D341Med (cell line): ENCODE measurements around the gene ARSA.
A peak's percentile ranks its signal among the peaks of the same experiment; 100 is the strongest.

Experiments used
- DNase-seq: peaks from one replicate; pipeline ENCODE4 v3.0.0; 2012; ENCODE audit warnings: low spot score

Gene ARSA

GRCh38 chr22:50604256-50605001 is 23.5 kb downstream of the ARSA start:
- peak; percentile 28 for DNase-seq

- DNase-seq = peak; percentile 25
These were observed 24.3 kb downstream of the ARSA start for GRCh38 chr22:50603511-50604255.

- no peak for DNase-seq
These were observed 25.6 kb downstream of the ARSA start for GRCh38 chr22:50602338-50602700.

GRCh38 chr22:50601669-50602337 is 26.1 kb downstream of the ARSA start:
- DNase-seq = peak; percentile 51

- DNase-seq = peak; percentile 56
These were observed 26.8 kb downstream of the ARSA start for GRCh38 chr22:50600967-50601668.

GRCh38 chr22:50600538-50600937 is 27.4 kb downstream of the ARSA start, which contains the start of gene MAPK8IP2:
MAPK8IP2 (plus strand) TSS chr22:50600793; CDS start chr22:50600819, 26 bp downstream.
- DNase-seq = peak; percentile 96

- peak; percentile 71 for DNase-seq
These were observed 28.0 kb downstream of the ARSA start for GRCh38 chr22:50599816-50600455.

- DNase-seq = no peak
These were observed 30.9 kb downstream of the ARSA start for GRCh38 chr22:50597097-50597496.

GRCh38 chr22:50595189-50595588 is 32.8 kb downstream of the ARSA start:
- DNase-seq = no peak

GRCh38 chr22:50587407-50587806 is 40.5 kb downstream of the ARSA start:
- no peak for DNase-seq

GRCh38 chr22:50586416-50586815 is 41.5 kb downstream of the ARSA start:
- no peak for DNase-seq

GRCh38 chr22:50585781-50586180 is 42.2 kb downstream of the ARSA start:
- no peak for DNase-seq

GRCh38 chr22:50585238-50585637 is 42.7 kb downstream of the ARSA start:
- DNase-seq = no peak

- DNase-seq = no peak
These were observed 43.6 kb downstream of the ARSA start for GRCh38 chr22:50584106-50585096.

- no peak for DNase-seq
These were observed 44.6 kb downstream of the ARSA start for GRCh38 chr22:50583294-50583861.

GRCh38 chr22:50582493-50583293 is 45.3 kb downstream of the ARSA start, which contains the start of gene CHKB:
CHKB (minus strand) TSS chr22:50582849; CDS start chr22:50582781, 68 bp downstream.
- DNase-seq = peak; percentile 99

GRCh38 chr22:50581950-50582492 is 45.9 kb downstream of the ARSA start:
- DNase-seq = no peak

GRCh38 chr22:50581031-50581949 is 46.7 kb downstream of the ARSA start:
- DNase-seq = no peak
